Ovary (tissue), 9 donors: Measurements from ENCODE around the gene NCAPD2. TPM values are rescaled to one million over a fixed set of nuclear protein-coding genes. Genes with fewer than 3 reads are reported as not detected.

Experiments used
- DNase-seq, 5 donors: peaks; one replicate each; pipeline ENCODE4 v3.0.0-alpha.2; 2019 to 2020
- H3K27ac ChIP-seq, 2 donors: fragments of 200-600 bp; one replicate each; pipeline versions ENCODE4 v1.5.1 to v1.8.0; 2019 to 2022
- H3K27me3 ChIP-seq: fragments of 200-600 bp; one replicate; pipeline ENCODE4 v1.8.0; 2022
- H3K36me3 ChIP-seq: fragments of 200-600 bp; sonication (generic); one replicate; pipeline ENCODE4 v1.5.1; 2019
- H3K4me1 ChIP-seq: one replicate; pipeline ENCODE4 v1.8.1; 2013; ENCODE audit warnings: mild to moderate bottlenecking, moderate library complexity; ENCODE audit not compliant: insufficient read depth
- H3K4me3 ChIP-seq: fragments of 200-600 bp; sonication (generic); one replicate; pipeline ENCODE4 v1.5.1; 2017
- H3K9me3 ChIP-seq, 2 donors: fragments of 200-600 bp in 1 of 2; sonication (generic) in 1 of 2; one replicate each; pipeline versions ENCODE4 v1.5.1 to v1.8.1; 2013 to 2019; ENCODE audit warnings: mild to moderate bottlenecking in 1 of 2, moderate library complexity in 1 of 2
- EP300 ChIP-seq: sonication (generic); formaldehyde crosslinking; IDR thresholded peaks from one replicate; pipeline ENCODE4 v1.6.1; 2017; ENCODE audit warnings: antibody characterized with exemption
- POLR2A ChIP-seq: fragments of 450-650 bp; IDR thresholded peaks from one replicate; pipeline ENCODE4 v1.6.1; 2017; ENCODE audit warnings: antibody characterized with exemption, mild to moderate bottlenecking, moderate library complexity
- WGBS, 3 donors: extraction: QIAGEN DNeasy Blood & Tissue Kit in 1 of 3; methylation state at CpG; one replicate each; pipeline versions ENCODE4 v1.1.5 to v1.1.7; 2013 to 2017; 5-methylcytosine and 5-hydroxymethylcytosine counted together
- intact Hi-C, 4 donors: fragments of 100-400 bp; cut with DNase I; formaldehyde crosslinking; loops; one replicate each; pipeline versions ENCODE4 v1.11.0 to v1.15.1; 2022 to 2023
- polyA plus RNA-seq, 2 donors: library from polyadenylated mRNA; stranded (reverse); fragments of 200-250 nt in 1 of 2; fragments of 350-450 nt in 1 of 2; fragmentation: Illumina TruSeq in 1 of 2; extraction: RNeasy Lipid Tissue Mini Kit (QIAGEN cat#74804) in 1 of 2; gene quantifications; one replicate each; pipeline ENCODE4 v1.2.3, GENCODE V29; 2013 to 2014
- total RNA-seq, 7 donors: library from RNA; depleted of rRNA in 2 of 7; stranded (reverse); fragments of >200 nt in 2 of 7; fragmentation: NEBNext Ultra II Directional in 3 of 7; extraction: Animal tissue kit (Norgen Biotek cat#: 25700) in 3 of 7; gene quantifications; one replicate each; pipeline versions ENCODE4 v1.1.0 to v1.2.4, GENCODE V29; 2016 to 2023
- TF ChIP-seq, protein P1 (sequence below), 3 donors: fragments of 450-650 bp in 2 of 3; fragments of 200-600 bp in 1 of 3; IDR thresholded peaks; one replicate each; pipeline versions ENCODE4 v1.5.1 to v1.8.0; 2016 to 2022; ENCODE audit warnings: antibody characterized with exemption in 3 of 3, mild to moderate bottlenecking in 1 of 3
- donor health status: DM: no; HTN: no; CAD: no; lungs with moderate emphysema.
- donor health status: DM: no; HTN: no; CAD: no.
- donor health status: Bipolar disorder and iron deficiency.
- donor health status: DM: yes; HTN: yes; CAD: no.
- donor health status: DM: no; HTN: no; CAD: no.
- donor health status: DM: yes; HTN: yes; CAD: no.

NCAPD2 gene
- total and polyA plus RNA-seq, 9 donors, result 8.8 to 19.5 (median 16.4) TPM

DNA sequence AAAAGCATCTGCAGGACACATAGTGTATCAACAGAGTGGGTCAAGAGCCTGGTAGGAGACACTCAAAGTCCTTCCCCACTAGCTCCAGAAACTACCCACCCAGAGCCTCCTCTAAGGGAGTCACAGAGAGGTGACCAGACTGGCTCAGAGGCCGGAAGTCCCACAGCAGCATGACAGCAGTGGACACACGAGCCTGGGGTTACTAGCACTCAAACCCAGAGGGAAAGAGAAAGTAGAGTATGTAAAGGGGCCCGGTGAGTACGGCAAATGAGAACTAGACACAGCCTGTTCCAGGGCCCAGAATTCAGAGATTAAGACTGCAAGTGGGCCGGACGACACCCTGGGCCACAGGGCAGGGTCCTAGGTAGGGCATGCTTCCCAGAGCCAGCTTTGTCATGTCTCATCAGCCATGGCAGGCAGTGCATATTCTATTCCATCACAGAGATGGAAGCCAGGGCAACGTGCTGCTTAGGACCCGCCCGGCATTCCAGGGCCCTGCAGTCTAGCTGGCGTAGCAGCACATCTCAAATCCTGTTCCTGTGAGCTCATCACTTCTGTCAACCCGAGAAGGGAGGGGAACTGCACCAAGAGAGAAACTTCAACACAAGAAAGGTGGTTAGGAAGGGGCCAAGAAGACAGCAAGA lies 57.7 kb downstream of the NCAPD2 start:
- TF ChIP-seq, protein P1, sequence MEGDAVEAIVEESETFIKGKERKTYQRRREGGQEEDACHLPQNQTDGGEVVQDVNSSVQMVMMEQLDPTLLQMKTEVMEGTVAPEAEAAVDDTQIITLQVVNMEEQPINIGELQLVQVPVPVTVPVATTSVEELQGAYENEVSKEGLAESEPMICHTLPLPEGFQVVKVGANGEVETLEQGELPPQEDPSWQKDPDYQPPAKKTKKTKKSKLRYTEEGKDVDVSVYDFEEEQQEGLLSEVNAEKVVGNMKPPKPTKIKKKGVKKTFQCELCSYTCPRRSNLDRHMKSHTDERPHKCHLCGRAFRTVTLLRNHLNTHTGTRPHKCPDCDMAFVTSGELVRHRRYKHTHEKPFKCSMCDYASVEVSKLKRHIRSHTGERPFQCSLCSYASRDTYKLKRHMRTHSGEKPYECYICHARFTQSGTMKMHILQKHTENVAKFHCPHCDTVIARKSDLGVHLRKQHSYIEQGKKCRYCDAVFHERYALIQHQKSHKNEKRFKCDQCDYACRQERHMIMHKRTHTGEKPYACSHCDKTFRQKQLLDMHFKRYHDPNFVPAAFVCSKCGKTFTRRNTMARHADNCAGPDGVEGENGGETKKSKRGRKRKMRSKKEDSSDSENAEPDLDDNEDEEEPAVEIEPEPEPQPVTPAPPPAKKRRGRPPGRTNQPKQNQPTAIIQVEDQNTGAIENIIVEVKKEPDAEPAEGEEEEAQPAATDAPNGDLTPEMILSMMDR (IDR thresholded peaks at IDR 0.05), result no peak
- TF ChIP-seq POLR2A (no peak), EP300 (no peak)
- WGBS, 3 donors, result 47 to 65% (median 60%) methylated on average over 11 of the region's 11 CpGs
- Histone ChIP-seq H3K27me3 (no peaks in the 10 kb centered on the region), H3K9me3 (no peaks in the 10 kb centered on the region), H3K4me1 (peaks cover 25% of the 10 kb centered on the region), H3K36me3 (no peaks in the 10 kb centered on the region), H3K4me3 (no peak overlapping the region), H3K27ac (peak overlapping the region; percentile 46 to 53)
- DNase-seq, result no peak
- intact Hi-C loops, result loop anchor here in 1 of 4 donors (10.0 kb wide), 1 partner anchor 223 kb away; the partner anchor contains the start of gene LAG3

DNA sequence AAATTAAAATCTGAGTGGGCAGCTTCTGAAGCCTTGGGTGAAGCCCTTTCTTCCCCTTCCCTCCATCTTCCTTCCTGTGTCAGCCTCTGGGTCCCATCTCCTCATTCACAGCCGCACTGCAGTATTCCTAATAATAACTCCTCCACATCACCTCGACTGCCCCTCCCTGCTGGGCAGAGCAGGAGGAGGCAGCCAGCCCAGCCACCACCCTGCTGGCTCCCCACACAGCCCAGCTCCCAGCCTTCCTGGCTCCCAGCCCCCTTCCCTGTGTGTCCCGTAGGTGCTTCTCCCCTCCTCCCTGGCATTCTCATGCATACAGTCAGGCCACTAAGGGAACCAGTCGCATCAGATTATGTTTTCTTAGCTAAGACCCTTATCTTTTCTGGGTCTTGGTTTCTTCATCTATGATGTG lies 58.2 kb downstream of the NCAPD2 start:
- no peaks in the 10 kb centered on the region for H3K9me3 ChIP-seq
- H3K27ac ChIP-seq, result peak overlapping the region; percentile 46 to 53
- H3K27me3 ChIP-seq, result no peaks in the 10 kb centered on the region
- DNase-seq, result no peak
- peaks cover 25% of the 10 kb centered on the region for H3K4me1 ChIP-seq
- no peak overlapping the region for H3K4me3 ChIP-seq
- intact Hi-C loops, result loop anchor here in 1 of 4 donors (10.0 kb wide), 1 partner anchor 223 kb away; the partner anchor contains the start of gene LAG3
- TF ChIP-seq POLR2A (no peak), EP300 (no peak)
- TF ChIP-seq, protein P1 (IDR thresholded peaks at IDR 0.05), result no peak
- no peaks in the 10 kb centered on the region for H3K36me3 ChIP-seq
- WGBS, 3 donors, result 18 to 20% (median 19%) methylated on average over 4 of the region's 4 CpGs

DNA sequence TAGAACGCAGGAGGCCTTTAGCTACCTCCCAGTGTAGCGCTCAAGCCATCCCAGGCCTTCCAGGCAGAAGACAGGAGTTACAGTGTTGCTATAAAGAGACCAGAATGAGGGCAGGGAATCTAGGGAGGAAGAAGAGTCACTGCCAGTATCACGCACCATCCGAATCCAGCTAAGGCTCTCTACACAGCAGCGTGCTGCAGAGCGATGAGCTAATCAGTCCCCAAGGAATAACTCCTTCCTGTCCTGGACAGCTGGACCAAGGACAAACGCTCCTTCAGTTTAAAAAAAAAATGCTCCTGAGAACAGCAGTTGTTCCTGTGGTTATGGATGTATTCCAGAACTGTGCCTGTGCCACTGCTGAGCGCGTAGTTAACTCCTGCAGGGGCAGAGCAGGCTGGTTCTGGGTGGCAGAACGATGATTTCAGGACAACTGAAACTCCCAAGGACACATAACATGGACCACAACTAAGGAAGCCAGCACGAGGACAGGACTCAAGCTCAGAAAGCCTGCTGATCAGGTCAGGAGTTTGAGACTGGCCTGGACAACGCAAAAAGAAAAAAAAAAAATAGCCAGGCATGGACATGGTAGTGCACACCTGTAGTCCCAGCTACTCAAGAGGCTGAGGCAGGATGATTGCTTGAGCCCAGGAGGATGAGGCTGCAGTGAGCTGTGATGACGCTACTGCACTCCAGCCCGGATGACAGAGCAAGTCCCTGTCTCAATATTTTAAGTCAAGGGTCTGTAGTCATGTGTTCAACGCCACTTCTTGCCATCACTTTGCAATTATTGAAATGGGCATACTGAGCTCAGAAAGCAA lies 59.4 kb downstream of the NCAPD2 start:
- WGBS, 3 donors, result 30 to 34% (median 33%) methylated on average over 15 of the region's 15 CpGs
- DNase-seq, result peak in 1 of 5 donors; percentile 61
- H3K27ac ChIP-seq, result peak overlapping the region in 1 of 2 donors; percentile 53
- no peaks in the 10 kb centered on the region for H3K36me3 ChIP-seq
- H3K27me3 ChIP-seq, result no peaks in the 10 kb centered on the region
- H3K4me1 ChIP-seq, result peaks cover 25% of the 10 kb centered on the region
- TF ChIP-seq EP300 (peak; percentile 43), POLR2A (no peak)
- intact Hi-C loops, result loop anchor here in 1 of 4 donors (10.0 kb wide), 1 partner anchor 222 kb away; the partner anchor contains the start of gene LAG3
- H3K9me3 ChIP-seq, result no peaks in the 10 kb centered on the region
- no peak overlapping the region for H3K4me3 ChIP-seq

DNA sequence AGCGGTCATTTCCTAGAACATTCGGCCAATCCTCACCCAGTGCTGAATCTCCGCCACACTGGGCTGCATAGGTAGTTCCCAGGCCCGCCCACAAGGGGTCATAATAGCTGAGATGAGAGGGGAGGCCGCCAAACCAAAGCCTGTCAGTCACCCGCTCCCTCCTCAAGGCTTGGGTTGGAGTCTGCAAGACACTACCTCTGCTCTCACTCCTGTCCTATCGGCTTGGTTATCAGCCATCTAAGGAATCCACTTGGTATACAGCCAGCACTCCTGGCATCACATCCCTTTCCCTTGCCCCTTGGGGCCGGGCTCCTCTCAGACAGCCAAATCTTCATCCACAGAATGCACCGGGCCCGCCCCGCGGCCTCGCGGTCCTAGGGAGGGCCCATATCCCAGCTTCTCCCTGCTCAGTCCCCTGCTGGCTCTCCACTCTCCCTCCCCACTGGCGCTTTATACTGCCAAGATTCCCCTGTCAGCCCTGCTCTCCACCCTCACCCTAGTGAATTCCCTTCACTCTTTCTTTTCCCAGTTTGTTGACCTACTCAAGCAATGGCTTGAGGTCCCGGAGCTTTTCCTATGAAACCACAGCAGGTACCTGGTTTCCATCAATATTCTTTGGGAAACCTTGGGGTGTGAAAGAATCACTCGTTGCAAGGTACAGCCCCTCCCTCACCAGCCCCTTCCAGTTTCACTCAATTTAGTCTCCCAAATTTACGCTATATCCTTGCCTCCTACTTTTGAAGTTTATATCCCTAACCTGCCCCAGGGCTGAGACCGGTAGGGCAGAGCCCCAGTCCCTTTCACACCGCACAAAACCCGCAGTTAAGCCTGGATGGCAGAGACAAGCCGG lies 60.5 kb downstream of the NCAPD2 start:
- Histone ChIP-seq H3K9me3 (no peaks in the 10 kb centered on the region), H3K27ac (peak overlapping the region in 1 of 2 donors; percentile 26), H3K36me3 (no peaks in the 10 kb centered on the region), H3K27me3 (no peaks in the 10 kb centered on the region), H3K4me1 (peaks cover 25% of the 10 kb centered on the region), H3K4me3 (peak overlapping the region; percentile 79)
- peak; percentile 61 to 76 (median 74) for DNase-seq
- intact Hi-C loops, result loop anchor here in 1 of 4 donors (10.0 kb wide), 1 partner anchor 220 kb away; the partner anchor contains the start of gene LAG3
- WGBS, 3 donors, result 7 to 9% (median 7%) methylated on average over 22 of the region's 22 CpGs
- TF ChIP-seq EP300 (no peak), POLR2A (no peak)
- TF ChIP-seq, protein P1 (IDR thresholded peaks at IDR 0.05), result peak in 1 of 3 donors; percentile 43
